ENCODE measurements around the gene GPR68. TPM values are rescaled to one million over a fixed set of nuclear protein-coding genes. Genes with fewer than 3 reads are reported as not detected.
"Not testable (repeated sequence)": the region's sequence is repeated elsewhere in the genome, so short reads cannot be mapped to it uniquely, and the experiment has no call there.

The GPR68 gene
- total and polyA plus RNA-seq, 2 donors, result 1.7 to 2.8 TPM

GRCh38 chr14:91267965-91268437 is 23.5 kb upstream of the GPR68 start:
- no peaks in the 10 kb centered on the region for H3K36me3 ChIP-seq (ENCODE audit: insufficient read depth)
- peaks cover 2% of the 10 kb centered on the region for H3K4me1 ChIP-seq (ENCODE audit: insufficient read depth)
- no peak for DNase-seq (ENCODE audit: extremely low spot score)
- no peak overlapping the region for H3K27ac ChIP-seq (ENCODE audit: low read depth)
- H3K4me3 ChIP-seq (ENCODE audit: low read depth, low read length), result no peak overlapping the region
- 91% methylated on average over 7 of the region's 7 CpGs for WGBS

GRCh38 chr14:91266276-91266675 is 21.8 kb upstream of the GPR68 start:
- H3K27ac ChIP-seq (ENCODE audit: low read depth); H3K4me3 ChIP-seq (ENCODE audit: low read depth, low read length); H3K4me1 ChIP-seq (ENCODE audit: insufficient read depth); H3K36me3 ChIP-seq (ENCODE audit: insufficient read depth); DNase-seq (ENCODE audit: extremely low spot score): not testable (repeated sequence)
- 92% methylated on average over 15 of the region's 15 CpGs for WGBS

GRCh38 chr14:91265404-91265803 is 20.9 kb upstream of the GPR68 start:
- Histone ChIP-seq H3K4me3 (ENCODE audit: low read depth, low read length) (no peak overlapping the region), H3K27ac (ENCODE audit: low read depth) (no peak overlapping the region), H3K36me3 (ENCODE audit: insufficient read depth) (no peaks in the 10 kb centered on the region), H3K4me1 (ENCODE audit: insufficient read depth) (peaks cover 2% of the 10 kb centered on the region)
- no peak for DNase-seq (ENCODE audit: extremely low spot score)
- WGBS, result 92% methylated on average over 7 of the region's 7 CpGs

- H3K27ac ChIP-seq (ENCODE audit: low read depth), result no peak overlapping the region
Measured at GRCh38 chr14:91264151-91265150, 19.9 kb upstream of the GPR68 start.

GRCh38 chr14:91263329-91263728 is 18.8 kb upstream of the GPR68 start:
- H3K4me3 ChIP-seq (ENCODE audit: low read depth, low read length), result no peak overlapping the region
- no peaks in the 10 kb centered on the region for H3K36me3 ChIP-seq (ENCODE audit: insufficient read depth)
- 98% methylated on average over 2 of the region's 2 CpGs for WGBS
- no peak for DNase-seq (ENCODE audit: extremely low spot score)
- H3K27ac ChIP-seq (ENCODE audit: low read depth), result no peak overlapping the region
- H3K4me1 ChIP-seq (ENCODE audit: insufficient read depth), result no peaks in the 10 kb centered on the region

More at GRCh38 chr14:91264151-91265150, 19.9 kb upstream of the GPR68 start:
- 12% methylated on average over 69 of the region's 69 CpGs for WGBS
- no peaks in the 10 kb centered on the region for H3K36me3 ChIP-seq (ENCODE audit: insufficient read depth)
- H3K4me1 ChIP-seq (ENCODE audit: insufficient read depth), result no peaks in the 10 kb centered on the region
- no peak for DNase-seq (ENCODE audit: extremely low spot score)
- peak overlapping the region; percentile 46 for H3K4me3 ChIP-seq (ENCODE audit: low read depth, low read length)

- Histone ChIP-seq H3K27ac (ENCODE audit: low read depth) (no peak overlapping the region), H3K4me3 (ENCODE audit: low read depth, low read length) (no peak overlapping the region), H3K4me1 (ENCODE audit: insufficient read depth) (no peaks in the 10 kb centered on the region), H3K36me3 (ENCODE audit: insufficient read depth) (no peaks in the 10 kb centered on the region)
- WGBS, result 89% methylated on average over 11 of the region's 11 CpGs
- no peak for DNase-seq (ENCODE audit: extremely low spot score)
Measured at GRCh38 chr14:91261986-91262549, 17.6 kb upstream of the GPR68 start.

GRCh38 chr14:91261115-91261514 is 16.6 kb upstream of the GPR68 start:
- H3K27ac ChIP-seq (ENCODE audit: low read depth), result no peak overlapping the region

GRCh38 chr14:91258876-91259275 is 14.4 kb upstream of the GPR68 start:
- H3K36me3 ChIP-seq (ENCODE audit: insufficient read depth), result no peaks in the 10 kb centered on the region
- no peak overlapping the region for H3K27ac ChIP-seq (ENCODE audit: low read depth)
- H3K4me3 ChIP-seq (ENCODE audit: low read depth, low read length), result no peak overlapping the region
- no peak for DNase-seq (ENCODE audit: extremely low spot score)
- 91% methylated on average over 3 of the region's 3 CpGs for WGBS
- H3K4me1 ChIP-seq (ENCODE audit: insufficient read depth), result no peaks in the 10 kb centered on the region

More at GRCh38 chr14:91261115-91261514, 16.6 kb upstream of the GPR68 start:
- 87% methylated on average over 5 of the region's 5 CpGs for WGBS
- Histone ChIP-seq H3K4me1 (ENCODE audit: insufficient read depth) (no peaks in the 10 kb centered on the region), H3K36me3 (ENCODE audit: insufficient read depth) (no peaks in the 10 kb centered on the region), H3K4me3 (ENCODE audit: low read depth, low read length) (no peak overlapping the region)
- DNase-seq (ENCODE audit: extremely low spot score), result no peak

GRCh38 chr14:91258011-91258618 is 13.6 kb upstream of the GPR68 start:
- DNase-seq (ENCODE audit: extremely low spot score), result no peak
- WGBS, result 52% methylated on average over 16 of the region's 16 CpGs
- no peak overlapping the region for H3K4me3 ChIP-seq (ENCODE audit: low read depth, low read length)
- H3K4me1 ChIP-seq (ENCODE audit: insufficient read depth), result peaks cover 2% of the 10 kb centered on the region
- H3K27ac ChIP-seq (ENCODE audit: low read depth), result no peak overlapping the region
- H3K36me3 ChIP-seq (ENCODE audit: insufficient read depth), result no peaks in the 10 kb centered on the region

- no peak overlapping the region for H3K27ac ChIP-seq (ENCODE audit: low read depth)
- 41% methylated on average over 8 of the region's 8 CpGs for WGBS
- DNase-seq (ENCODE audit: extremely low spot score), result no peak
- H3K4me3 ChIP-seq (ENCODE audit: low read depth, low read length), result no peak overlapping the region
- no peaks in the 10 kb centered on the region for H3K36me3 ChIP-seq (ENCODE audit: insufficient read depth)
- peaks cover 2% of the 10 kb centered on the region for H3K4me1 ChIP-seq (ENCODE audit: insufficient read depth)
Measured at GRCh38 chr14:91257328-91258010, 13.0 kb upstream of the GPR68 start.

GRCh38 chr14:91256661-91257060 is 12.2 kb upstream of the GPR68 start:
- peaks cover 2% of the 10 kb centered on the region for H3K4me1 ChIP-seq (ENCODE audit: insufficient read depth)
- H3K4me3 ChIP-seq (ENCODE audit: low read depth, low read length), result no peak overlapping the region
- 50% methylated on average over 1 of the region's 1 CpG for WGBS
- no peaks in the 10 kb centered on the region for H3K36me3 ChIP-seq (ENCODE audit: insufficient read depth)
- no peak overlapping the region for H3K27ac ChIP-seq (ENCODE audit: low read depth)
- no peak for DNase-seq (ENCODE audit: extremely low spot score)

- H3K36me3 ChIP-seq (ENCODE audit: insufficient read depth), result no peaks in the 10 kb centered on the region
- no peak overlapping the region for H3K4me3 ChIP-seq (ENCODE audit: low read depth, low read length)
- WGBS, result 77% methylated on average over 9 of the region's 9 CpGs
- no peak overlapping the region for H3K27ac ChIP-seq (ENCODE audit: low read depth)
- no peak for DNase-seq (ENCODE audit: extremely low spot score)
- peaks cover 2% of the 10 kb centered on the region for H3K4me1 ChIP-seq (ENCODE audit: insufficient read depth)
Measured at GRCh38 chr14:91255026-91255695, 10.7 kb upstream of the GPR68 start.

GRCh38 chr14:91254461-91254860 is 10.0 kb upstream of the GPR68 start:
- Histone ChIP-seq H3K36me3 (ENCODE audit: insufficient read depth) (no peaks in the 10 kb centered on the region), H3K4me3 (ENCODE audit: low read depth, low read length) (no peak overlapping the region), H3K27ac (ENCODE audit: low read depth) (no peak overlapping the region), H3K4me1 (ENCODE audit: insufficient read depth) (peaks cover 2% of the 10 kb centered on the region)
- DNase-seq (ENCODE audit: extremely low spot score), result no peak
- WGBS, result 84% methylated on average over 3 of the region's 3 CpGs

Measured in urinary bladder (tissue), 4 donors.